ENCODE data around the gene ARID1B. TPM values are rescaled to one million over a fixed set of nuclear protein-coding genes. Genes with fewer than 3 reads are reported as not detected.

The ARID1B gene
- total RNA-seq, 4 donors from 2014 or later, result 25.2 to 103 (median 59.5) TPM

GRCh38 chr6:156906451-156906850, 129.3 kb downstream of the ARID1B start:
- Histone ChIP-seq H3K36me3 (peaks cover 0 to 5% (median 0%) of the 10 kb centered on the region in 3 donors), H3K27me3 (no peaks in the 10 kb centered on the region), H3K9me3 (no peaks in the 10 kb centered on the region), H3K4me3 (no peak overlapping the region), H3K27ac (no peak overlapping the region), H3K4me1 (peaks cover 0 to 14% (median under 1%) of the 10 kb centered on the region in 3 donors)
- no peak for TF ChIP-seq CTCF (IDR thresholded peaks at IDR 0.05)
- no peak for TF ChIP-seq POLR2A (IDR thresholded peaks at IDR 0.05)
- 95 to 96% methylated on average over 6 to 7 of the region's 7 CpGs for WGBS, 2 donors
- intact Hi-C loops (cut with DNase I), result no loop called here
- DNase-seq, result no peak

GRCh38 chr6:156909212-156910010, 132.2 kb downstream of the ARID1B start:
- WGBS, 2 donors, result 82 to 86% methylated on average over 10 of the region's 10 CpGs
- no peak overlapping the region for H3K4me3 ChIP-seq

GRCh38 chr6:156910011-156910334, 132.8 kb downstream of the ARID1B start:
- peaks cover 0 to 14% (median 0%) of the 10 kb centered on the region in 3 donors for H3K4me1 ChIP-seq
- no peaks in the 10 kb centered on the region for H3K9me3 ChIP-seq
- H3K4me3 ChIP-seq, result no peak overlapping the region
- no peaks in the 10 kb centered on the region for H3K27me3 ChIP-seq
- DNase-seq, result no peak
- 87 to 100% methylated on average over 4 of the region's 4 CpGs for WGBS, 2 donors
- intact Hi-C loops (cut with DNase I), result no loop called here
- TF ChIP-seq POLR2A (IDR thresholded peaks at IDR 0.05), result no peak
- TF ChIP-seq CTCF (IDR thresholded peaks at IDR 0.05), result no peak
- no peaks in the 10 kb centered on the region for H3K36me3 ChIP-seq
- no peak overlapping the region for H3K27ac ChIP-seq

More at GRCh38 chr6:156909212-156910010, 132.2 kb downstream of the ARID1B start:
- Histone ChIP-seq H3K9me3 (no peaks in the 10 kb centered on the region), H3K36me3 (peaks cover 0 to 3% (median 0%) of the 10 kb centered on the region in 3 donors), H3K27ac (no peak overlapping the region), H3K27me3 (no peaks in the 10 kb centered on the region), H3K4me1 (peaks cover 0 to 14% (median 0%) of the 10 kb centered on the region in 3 donors)
- no peak for TF ChIP-seq POLR2A (IDR thresholded peaks at IDR 0.05)
- TF ChIP-seq CTCF (IDR thresholded peaks at IDR 0.05), result no peak
- intact Hi-C loops (cut with DNase I), result no loop called here
- no peak for DNase-seq

DNA sequence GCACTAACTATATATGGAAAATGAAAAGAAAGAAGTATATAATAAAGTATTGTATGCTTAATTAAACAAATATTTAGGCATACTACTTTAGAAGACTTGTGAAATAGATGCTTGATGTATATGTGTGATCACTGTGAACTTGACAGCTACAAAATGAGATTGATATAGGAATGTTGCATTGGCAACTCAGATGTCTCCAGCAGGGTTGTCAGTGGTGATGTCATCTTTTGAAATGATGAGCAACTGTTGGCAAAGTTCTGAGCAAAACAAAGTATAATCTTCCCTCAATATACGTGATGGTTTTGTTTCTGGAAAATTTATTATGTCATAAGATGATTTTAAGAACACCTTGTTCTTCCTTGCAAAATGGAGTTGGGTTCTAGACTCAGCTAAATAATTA, 133.8 kb downstream of the ARID1B start:
- TF ChIP-seq POLR2A (IDR thresholded peaks at IDR 0.05), result no peak
- TF ChIP-seq CTCF (IDR thresholded peaks at IDR 0.05), result no peak
- intact Hi-C loops (cut with DNase I), result no loop called here
- H3K4me1 ChIP-seq, result peaks cover 0 to 14% (median 0%) of the 10 kb centered on the region in 3 donors
- H3K9me3 ChIP-seq, result no peaks in the 10 kb centered on the region
- H3K27me3 ChIP-seq, result no peaks in the 10 kb centered on the region
- no peak overlapping the region for H3K4me3 ChIP-seq
- no peaks in the 10 kb centered on the region for H3K36me3 ChIP-seq
- DNase-seq, result no peak
- WGBS, 2 donors, result 63 to 64% methylated on average over 1 of the region's 1 CpG
- H3K27ac ChIP-seq, result no peak overlapping the region

DNA sequence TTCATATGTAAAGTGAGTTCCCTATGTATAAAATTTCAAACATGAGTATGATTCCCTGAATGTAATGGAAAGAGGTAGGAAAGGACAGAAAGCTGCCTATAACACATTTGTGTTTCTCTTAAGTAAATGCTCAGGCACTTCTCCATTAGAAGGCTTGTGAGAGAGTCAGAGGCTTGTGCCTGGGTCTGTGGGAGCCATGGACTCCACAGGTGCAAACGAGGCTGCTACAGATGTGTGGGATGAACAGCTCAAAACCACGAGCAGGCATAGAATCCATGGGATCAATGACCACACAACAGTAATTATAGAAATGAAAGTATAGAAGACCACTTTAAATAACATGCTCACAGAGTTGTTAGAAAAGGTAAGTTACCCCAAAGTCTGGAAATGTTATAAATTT, 134.4 kb downstream of the ARID1B start:
- Histone ChIP-seq H3K27me3 (no peaks in the 10 kb centered on the region), H3K36me3 (no peaks in the 10 kb centered on the region), H3K9me3 (no peaks in the 10 kb centered on the region), H3K27ac (no peak overlapping the region), H3K4me3 (no peak overlapping the region), H3K4me1 (peaks cover 0 to 14% (median 0%) of the 10 kb centered on the region in 3 donors)
- TF ChIP-seq POLR2A (IDR thresholded peaks at IDR 0.05) (no peak), CTCF (IDR thresholded peaks at IDR 0.05) (no peak)
- intact Hi-C loops (cut with DNase I), result no loop called here
- DNase-seq, result no peak
- 58 to 81% methylated on average over 2 of the region's 2 CpGs for WGBS, 2 donors
